Choroid plexus epithelial cell (primary cell): ENCODE results near the gene TMC1.
A peak's percentile ranks its signal among the peaks of the same experiment; 100 is the strongest.
"Not testable (repeated sequence)": the region's sequence is repeated elsewhere in the genome, so short reads cannot be mapped to it uniquely, and the experiment has no call there.

ENCODE experiments used
- DNase-seq: peaks from one replicate; pipeline ENCODE4 v3.0.0-alpha.2; 2010; ENCODE audit warnings: low read depth
- H3K4me3 ChIP-seq: 2 replicates; pipeline ENCODE4 v1.5.1; 2011; ENCODE audit warnings: low read depth, mild to moderate bottlenecking, control low read depth, low read length, moderate library complexity
- TF ChIP-seq, protein P1 (sequence below): conservative IDR thresholded peaks from 2 replicates; pipeline ENCODE4 v1.5.1; 2011; ENCODE audit warnings: low read depth, mild to moderate bottlenecking, control low read depth, inconsistent platforms, low read length, moderate library complexity

Gene TMC1

DNA sequence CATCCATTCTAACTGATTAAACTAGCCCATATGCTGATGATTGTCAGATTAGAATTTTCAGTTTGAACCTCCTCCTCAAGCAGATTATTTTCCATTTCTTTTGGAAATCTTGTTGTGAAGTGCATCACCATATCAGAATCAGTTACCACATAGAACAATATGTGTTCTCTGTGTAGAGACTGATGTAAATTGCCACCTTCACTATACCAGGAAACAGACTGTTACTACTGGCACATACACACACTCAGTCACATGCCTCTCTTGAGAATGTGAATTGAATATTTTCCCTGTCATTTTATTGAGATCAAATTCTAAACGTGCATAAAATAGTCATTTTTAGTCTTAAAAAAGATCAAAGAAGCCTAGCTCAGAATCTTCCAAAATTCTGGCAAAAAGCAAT, 270.0 kb downstream of the TMC1 start:
- no peak overlapping the region for H3K4me3 ChIP-seq
- TF ChIP-seq, protein P1, sequence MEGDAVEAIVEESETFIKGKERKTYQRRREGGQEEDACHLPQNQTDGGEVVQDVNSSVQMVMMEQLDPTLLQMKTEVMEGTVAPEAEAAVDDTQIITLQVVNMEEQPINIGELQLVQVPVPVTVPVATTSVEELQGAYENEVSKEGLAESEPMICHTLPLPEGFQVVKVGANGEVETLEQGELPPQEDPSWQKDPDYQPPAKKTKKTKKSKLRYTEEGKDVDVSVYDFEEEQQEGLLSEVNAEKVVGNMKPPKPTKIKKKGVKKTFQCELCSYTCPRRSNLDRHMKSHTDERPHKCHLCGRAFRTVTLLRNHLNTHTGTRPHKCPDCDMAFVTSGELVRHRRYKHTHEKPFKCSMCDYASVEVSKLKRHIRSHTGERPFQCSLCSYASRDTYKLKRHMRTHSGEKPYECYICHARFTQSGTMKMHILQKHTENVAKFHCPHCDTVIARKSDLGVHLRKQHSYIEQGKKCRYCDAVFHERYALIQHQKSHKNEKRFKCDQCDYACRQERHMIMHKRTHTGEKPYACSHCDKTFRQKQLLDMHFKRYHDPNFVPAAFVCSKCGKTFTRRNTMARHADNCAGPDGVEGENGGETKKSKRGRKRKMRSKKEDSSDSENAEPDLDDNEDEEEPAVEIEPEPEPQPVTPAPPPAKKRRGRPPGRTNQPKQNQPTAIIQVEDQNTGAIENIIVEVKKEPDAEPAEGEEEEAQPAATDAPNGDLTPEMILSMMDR = no peak
- no peak for DNase-seq

DNA sequence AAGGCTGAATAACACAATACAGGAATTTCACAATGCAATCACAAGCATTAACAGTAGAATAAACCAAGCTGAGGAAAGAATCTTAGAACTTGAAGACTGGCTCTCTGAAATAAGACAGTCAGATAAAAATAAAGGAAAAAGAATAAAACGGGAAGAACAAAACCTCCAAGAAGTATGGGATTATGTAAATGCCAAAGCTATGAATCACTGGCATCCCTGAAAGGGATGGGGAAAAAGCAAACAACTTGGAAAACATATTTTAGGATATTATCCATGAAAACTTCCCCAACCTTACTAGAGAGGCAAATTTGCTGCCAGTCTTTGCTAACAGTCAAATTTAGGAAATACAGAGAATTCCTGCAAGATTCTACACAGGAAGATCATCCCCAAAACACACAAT, 273.5 kb downstream of the TMC1 start:
- no peak overlapping the region for H3K4me3 ChIP-seq
- no peak for DNase-seq
- TF ChIP-seq, protein P1 = no peak

DNA sequence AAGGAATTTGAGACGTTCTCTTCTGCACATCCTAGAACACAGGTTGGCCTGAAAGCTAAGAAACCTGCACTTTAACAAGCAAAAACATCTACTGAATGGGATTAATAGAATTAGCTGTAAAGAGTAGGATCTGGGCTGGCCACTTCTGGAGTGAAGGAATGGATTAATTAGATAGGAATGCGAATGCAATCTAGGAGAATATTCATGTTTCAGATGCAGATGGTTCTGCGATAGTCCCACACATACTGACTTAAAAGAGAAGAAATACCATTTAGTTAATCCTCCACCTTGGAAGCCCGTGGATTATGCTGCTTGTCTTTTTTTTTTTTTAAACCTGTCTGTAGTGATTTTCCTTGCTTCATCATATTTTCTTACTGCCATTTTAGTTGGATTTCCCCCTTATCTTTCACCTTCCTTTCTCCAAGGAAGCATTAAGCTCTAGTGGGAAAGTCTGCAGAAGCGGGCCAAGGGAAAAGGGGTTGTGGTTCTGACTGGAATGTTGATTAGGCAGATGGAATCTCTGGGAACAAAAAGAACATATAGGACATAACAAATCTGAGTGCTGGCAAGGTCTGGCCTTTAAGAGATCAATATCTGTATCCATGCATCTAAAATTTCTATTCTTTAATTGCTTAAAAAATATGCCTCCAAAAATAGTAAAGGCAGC, 279.1 kb downstream of the TMC1 start:
- H3K4me3 ChIP-seq = no peak overlapping the region
- DNase-seq = no peak
- TF ChIP-seq, protein P1 = no peak

DNA sequence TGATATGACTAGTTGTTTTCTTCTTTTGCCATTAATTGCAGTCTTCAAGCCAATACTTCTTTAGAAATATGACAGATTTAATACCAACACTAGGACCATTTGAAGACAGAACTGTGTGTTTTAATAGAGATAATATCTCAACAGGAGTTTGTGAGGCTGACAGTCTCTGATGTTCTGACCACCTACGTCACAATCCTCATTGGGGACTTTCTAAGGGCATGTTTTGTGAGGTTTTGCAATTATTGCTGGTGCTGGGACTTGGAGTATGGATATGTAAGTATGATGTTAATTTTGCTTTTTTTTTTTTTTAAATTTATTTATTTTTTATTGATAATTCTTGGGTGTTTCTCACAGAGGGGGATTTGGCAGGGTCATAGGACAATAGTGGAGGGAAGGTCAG, 283.8 kb downstream of the TMC1 start:
- DNase-seq = no peak
- TF ChIP-seq, protein P1 = no peak

DNA sequence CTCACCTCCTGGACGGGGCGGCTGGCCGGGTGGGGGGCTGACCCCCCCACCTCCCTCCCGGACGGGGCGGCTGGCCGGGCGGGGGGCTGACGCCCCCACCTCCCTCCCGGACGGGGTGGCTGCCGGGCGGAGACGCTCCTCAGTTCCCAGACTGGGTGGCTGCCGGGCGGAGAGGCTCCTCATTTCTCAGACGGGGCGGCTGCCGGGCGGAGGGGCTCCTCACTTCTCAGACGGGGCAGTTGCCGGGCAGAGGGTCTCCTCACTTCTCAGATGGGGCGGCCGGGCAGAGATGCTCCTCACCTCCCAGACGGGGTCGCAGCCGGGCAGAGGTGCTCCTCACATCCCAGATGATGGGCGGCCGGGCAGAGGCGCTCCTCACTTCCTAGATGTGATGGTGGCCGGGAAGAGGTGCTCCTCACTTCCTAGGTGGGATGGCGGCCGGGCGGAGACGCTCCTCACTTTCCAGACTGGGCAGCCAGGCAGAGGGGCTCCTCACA, 285.0 kb downstream of the TMC1 start:
- DNase-seq, H3K4me3 ChIP-seq: not testable (repeated sequence)

More for the DNA sequence above, 283.8 kb downstream of the TMC1 start:
- no peak overlapping the region for H3K4me3 ChIP-seq

DNA sequence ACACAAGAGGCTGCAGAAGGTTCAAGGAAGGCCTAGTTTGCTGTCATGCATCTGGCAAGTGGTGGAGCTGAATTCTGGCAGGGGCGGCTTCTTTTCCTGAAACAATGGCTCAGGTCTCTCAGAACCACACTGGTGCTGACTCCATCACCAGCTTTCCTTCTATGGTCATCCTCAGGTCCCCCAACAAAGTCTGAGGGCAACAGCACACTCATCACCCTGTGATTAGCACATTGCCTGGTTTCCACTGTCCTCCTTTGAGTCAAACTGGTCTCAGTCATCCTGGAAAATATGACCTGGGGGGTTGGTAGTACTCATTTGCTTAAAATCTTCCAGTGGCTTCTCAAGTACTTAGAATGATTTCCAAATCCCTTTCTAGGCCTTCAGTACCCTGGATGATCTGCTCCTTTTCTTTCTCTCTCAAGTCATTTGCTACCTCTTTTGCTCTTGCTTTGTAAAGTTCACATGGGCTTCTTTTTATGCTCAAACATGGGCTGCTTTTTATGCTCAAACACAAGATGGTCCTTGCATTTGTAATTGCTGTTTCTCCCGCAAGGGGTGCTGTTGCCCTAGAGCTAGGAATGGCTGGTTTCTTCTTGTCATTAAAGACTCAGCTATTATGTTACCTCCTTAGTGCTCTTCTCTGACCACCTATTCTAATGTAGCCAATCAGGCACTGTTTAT, 286.5 kb downstream of the TMC1 start:
- DNase-seq = peak; percentile 20
- TF ChIP-seq, protein P1 = peak; percentile 45

DNA sequence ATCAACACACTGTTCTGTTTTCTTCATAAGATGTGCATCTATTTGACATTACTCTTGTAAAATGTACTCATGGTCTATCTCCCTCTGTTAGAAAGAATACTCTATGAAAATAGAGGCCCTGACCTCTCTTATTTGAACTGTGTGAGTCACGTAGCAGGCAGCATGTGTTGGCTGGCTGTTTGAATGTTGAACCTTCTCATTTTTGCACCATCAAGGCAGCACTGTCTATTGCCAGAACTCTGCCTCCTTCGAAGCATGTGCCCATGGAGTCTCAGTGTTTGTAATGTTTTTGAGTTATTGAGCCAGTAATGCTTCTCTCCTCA, 287.0 kb downstream of the TMC1 start:
- no peak for DNase-seq
- TF ChIP-seq, protein P1 = no peak
- H3K4me3 ChIP-seq = no peak overlapping the region

More for the DNA sequence above, 286.5 kb downstream of the TMC1 start:
- H3K4me3 ChIP-seq = no peak overlapping the region
